HL-60 (cell line): Measurements from ENCODE around the gene ERC2.

Source experiments
- GABPA ChIP-seq: IDR thresholded peaks from 2 replicates; pipeline ENCODE4 v1.6.1; 2012; ENCODE audit warnings: low read depth
- POLR2AphosphoS5 ChIP-seq: IDR thresholded peaks from 2 replicates; pipeline ENCODE4 v1.6.1; 2012; ENCODE audit warnings: low read depth
- TF ChIP-seq, protein P1 (sequence below): IDR thresholded peaks from one replicate; pipeline ENCODE4 v1.5.1; 2011; ENCODE audit warnings: low read length, control low read depth, inconsistent platforms; ENCODE audit not compliant: insufficient read depth

DNA sequence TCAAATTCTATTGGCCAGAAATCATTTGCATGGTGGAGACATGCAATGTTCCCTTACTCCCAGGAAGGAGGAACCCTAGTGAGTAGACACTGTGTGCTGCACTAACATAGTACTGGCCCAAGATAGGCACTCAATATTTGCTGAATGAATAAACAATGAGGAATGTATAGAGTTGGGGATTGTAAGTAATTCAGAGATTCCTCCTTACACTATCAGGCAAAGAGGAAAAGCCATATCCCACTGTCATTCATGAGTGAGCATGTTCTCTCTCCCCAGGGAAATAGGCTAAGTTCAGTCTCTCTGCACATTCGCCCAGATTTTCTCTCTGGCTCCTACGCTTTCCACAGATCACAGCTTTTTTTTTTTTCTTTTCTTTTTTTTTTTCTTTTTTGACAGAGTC is 826.3 kb downstream of the ERC2 start:
- TF ChIP-seq, protein P1, sequence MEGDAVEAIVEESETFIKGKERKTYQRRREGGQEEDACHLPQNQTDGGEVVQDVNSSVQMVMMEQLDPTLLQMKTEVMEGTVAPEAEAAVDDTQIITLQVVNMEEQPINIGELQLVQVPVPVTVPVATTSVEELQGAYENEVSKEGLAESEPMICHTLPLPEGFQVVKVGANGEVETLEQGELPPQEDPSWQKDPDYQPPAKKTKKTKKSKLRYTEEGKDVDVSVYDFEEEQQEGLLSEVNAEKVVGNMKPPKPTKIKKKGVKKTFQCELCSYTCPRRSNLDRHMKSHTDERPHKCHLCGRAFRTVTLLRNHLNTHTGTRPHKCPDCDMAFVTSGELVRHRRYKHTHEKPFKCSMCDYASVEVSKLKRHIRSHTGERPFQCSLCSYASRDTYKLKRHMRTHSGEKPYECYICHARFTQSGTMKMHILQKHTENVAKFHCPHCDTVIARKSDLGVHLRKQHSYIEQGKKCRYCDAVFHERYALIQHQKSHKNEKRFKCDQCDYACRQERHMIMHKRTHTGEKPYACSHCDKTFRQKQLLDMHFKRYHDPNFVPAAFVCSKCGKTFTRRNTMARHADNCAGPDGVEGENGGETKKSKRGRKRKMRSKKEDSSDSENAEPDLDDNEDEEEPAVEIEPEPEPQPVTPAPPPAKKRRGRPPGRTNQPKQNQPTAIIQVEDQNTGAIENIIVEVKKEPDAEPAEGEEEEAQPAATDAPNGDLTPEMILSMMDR = no peak
- TF ChIP-seq GABPA = no peak
- no peak for TF ChIP-seq POLR2AphosphoS5
